ENCODE data around the gene HECTD3.

DNA sequence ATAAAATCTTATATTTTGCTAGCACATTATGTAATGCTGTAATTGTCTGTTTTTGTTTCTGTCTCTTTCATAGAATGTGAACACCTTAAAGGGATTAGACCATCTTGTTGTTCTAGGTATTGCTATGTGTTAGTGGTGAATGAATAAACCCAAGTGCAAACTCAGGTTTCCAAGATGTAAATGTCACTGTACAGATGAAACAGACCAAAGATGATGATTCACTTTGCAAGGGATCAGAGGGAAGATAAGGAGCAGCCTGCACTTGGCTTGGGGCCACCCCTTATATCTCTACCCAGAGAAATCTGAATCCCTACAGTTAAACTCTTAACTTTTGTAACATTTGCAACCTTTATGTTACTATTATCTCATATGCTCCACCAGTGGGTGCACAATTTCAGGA is 26.3 kb upstream of the HECTD3 start:
- TF ChIP-seq POLR2A (IDR thresholded peaks at IDR 0.05), result no peak
- TF ChIP-seq, protein P1, sequence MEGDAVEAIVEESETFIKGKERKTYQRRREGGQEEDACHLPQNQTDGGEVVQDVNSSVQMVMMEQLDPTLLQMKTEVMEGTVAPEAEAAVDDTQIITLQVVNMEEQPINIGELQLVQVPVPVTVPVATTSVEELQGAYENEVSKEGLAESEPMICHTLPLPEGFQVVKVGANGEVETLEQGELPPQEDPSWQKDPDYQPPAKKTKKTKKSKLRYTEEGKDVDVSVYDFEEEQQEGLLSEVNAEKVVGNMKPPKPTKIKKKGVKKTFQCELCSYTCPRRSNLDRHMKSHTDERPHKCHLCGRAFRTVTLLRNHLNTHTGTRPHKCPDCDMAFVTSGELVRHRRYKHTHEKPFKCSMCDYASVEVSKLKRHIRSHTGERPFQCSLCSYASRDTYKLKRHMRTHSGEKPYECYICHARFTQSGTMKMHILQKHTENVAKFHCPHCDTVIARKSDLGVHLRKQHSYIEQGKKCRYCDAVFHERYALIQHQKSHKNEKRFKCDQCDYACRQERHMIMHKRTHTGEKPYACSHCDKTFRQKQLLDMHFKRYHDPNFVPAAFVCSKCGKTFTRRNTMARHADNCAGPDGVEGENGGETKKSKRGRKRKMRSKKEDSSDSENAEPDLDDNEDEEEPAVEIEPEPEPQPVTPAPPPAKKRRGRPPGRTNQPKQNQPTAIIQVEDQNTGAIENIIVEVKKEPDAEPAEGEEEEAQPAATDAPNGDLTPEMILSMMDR (IDR thresholded peaks at IDR 0.05), result no peak

All from Peyer's patch (tissue), 4 donors.